Ascending aorta (tissue), 2 donors: ENCODE data around the gene ARAP1. TPM values are rescaled to one million over a fixed set of nuclear protein-coding genes. Genes with fewer than 3 reads are reported as not detected.

Source experiments
- DNase-seq, 2 donors: peaks; one replicate each; pipeline ENCODE4 v3.0.0-alpha.2; 2019; ENCODE audit warnings: low spot score in 2 of 2
- H3K27ac ChIP-seq, 2 donors: fragments of 200-600 bp; sonication (generic); one replicate each; pipeline ENCODE4 v1.5.1; 2016 to 2017; ENCODE audit warnings: mild to moderate bottlenecking in 1 of 2
- H3K27me3 ChIP-seq: fragments of 200-600 bp; sonication (generic); one replicate; pipeline ENCODE4 v1.5.1; 2017
- H3K36me3 ChIP-seq, 2 donors: fragments of 200-600 bp; sonication (generic); one replicate each; pipeline ENCODE4 v1.5.1; 2016
- H3K4me1 ChIP-seq, 2 donors: fragments of 200-600 bp; sonication (generic); one replicate each; pipeline ENCODE4 v1.5.1; 2016 to 2017; ENCODE audit warnings: mild to moderate bottlenecking in 1 of 2
- H3K4me3 ChIP-seq, 2 donors: fragments of 200-600 bp; sonication (generic); one replicate each; pipeline ENCODE4 v1.5.1; 2016 to 2017; ENCODE audit warnings: mild to moderate bottlenecking in 1 of 2
- H3K9me3 ChIP-seq, 2 donors: fragments of 200-600 bp; sonication (generic); one replicate each; pipeline ENCODE4 v1.5.1; 2016
- CTCF ChIP-seq, 3 experiments: fragments of 200-600 bp in 2 of 3; fragments of 450-650 bp in 1 of 3; sonication (generic) in 2 of 3; IDR thresholded peaks; one replicate each; pipeline ENCODE4 v1.5.1; 2016 to 2019; ENCODE audit warnings: antibody characterized with exemption in 3 of 3, mild to moderate bottlenecking in 1 of 3, moderate library complexity in 1 of 3
- intact Hi-C: fragments of 100-400 bp; cut with DNase I; formaldehyde crosslinking; loops from one replicate; pipeline ENCODE4 v1.15.1; 2023
- total RNA-seq: library from RNA; depleted of rRNA; stranded (reverse); fragments of >200 nt; gene quantifications from one replicate; pipeline ENCODE4 v1.1.0, GENCODE V29; 2016

Gene ARAP1
- total RNA-seq, 1 donor from 2014 or later = 238 TPM

- intact Hi-C loops = loop anchor here (5.0 to 10.0 kb wide), 4 partner anchors 51 to 648 kb away; partner anchors contain the start of genes FCHSD2 and RELT
- no peaks in the 10 kb centered on the region for H3K36me3 ChIP-seq
- no peak for TF ChIP-seq CTCF (IDR thresholded peaks at IDR 0.05)
- H3K27ac ChIP-seq = no peak overlapping the region
- peaks cover 4 to 5% of the 10 kb centered on the region in 2 donors for H3K4me1 ChIP-seq
- no peaks in the 10 kb centered on the region for H3K9me3 ChIP-seq
- no peak for DNase-seq
- no peak overlapping the region for H3K4me3 ChIP-seq
- H3K27me3 ChIP-seq = no peaks in the 10 kb centered on the region
Measured at GRCh38 chr11:72726266-72727220, 25.7 kb downstream of the ARAP1 start.

- H3K9me3 ChIP-seq = no peaks in the 10 kb centered on the region
- no peak for TF ChIP-seq CTCF (IDR thresholded peaks at IDR 0.05)
- H3K27ac ChIP-seq = no peak overlapping the region
- no peak overlapping the region for H3K4me3 ChIP-seq
- H3K4me1 ChIP-seq = peaks cover 9 to 11% of the 10 kb centered on the region in 2 donors
- H3K36me3 ChIP-seq = no peaks in the 10 kb centered on the region
- H3K27me3 ChIP-seq = no peaks in the 10 kb centered on the region
- intact Hi-C loops = loop anchor here (2.0 to 10.0 kb wide), 5 partner anchors 52 to 649 kb away; partner anchors contain the start of genes FCHSD2 and RELT
- DNase-seq = no peak
Measured at GRCh38 chr11:72725724-72726028, 26.5 kb downstream of the ARAP1 start.

- H3K4me1 ChIP-seq = peaks cover 13 to 17% of the 10 kb centered on the region in 2 donors
- no peaks in the 10 kb centered on the region for H3K36me3 ChIP-seq
- TF ChIP-seq CTCF (IDR thresholded peaks at IDR 0.05) = peak; percentile 74 to 91 (median 87)
- H3K9me3 ChIP-seq = no peaks in the 10 kb centered on the region
- H3K27me3 ChIP-seq = no peaks in the 10 kb centered on the region
- H3K27ac ChIP-seq = no peak overlapping the region
- intact Hi-C loops = loop anchor here (2.0 to 10.0 kb wide), 5 partner anchors 52 to 650 kb away; partner anchors contain the start of genes FCHSD2 and RELT
- peak in 1 of 2 donors; percentile 82 for DNase-seq
- H3K4me3 ChIP-seq = no peak overlapping the region
Measured at GRCh38 chr11:72724851-72725723, 27.1 kb downstream of the ARAP1 start.

- no peak for DNase-seq
- Histone ChIP-seq H3K4me1 (peaks cover 13 to 27% of the 10 kb centered on the region in 2 donors), H3K9me3 (no peaks in the 10 kb centered on the region), H3K4me3 (no peak overlapping the region), H3K27me3 (no peaks in the 10 kb centered on the region), H3K36me3 (no peaks in the 10 kb centered on the region), H3K27ac (no peak overlapping the region)
- TF ChIP-seq CTCF (IDR thresholded peaks at IDR 0.05) = no peak
- intact Hi-C loops = loop anchor here (2.0 to 10.0 kb wide), 3 partner anchors 421 to 651 kb away; partner anchors contain the start of genes FCHSD2 and RELT
Measured at GRCh38 chr11:72724021-72724551, 28.1 kb downstream of the ARAP1 start.

- Histone ChIP-seq H3K27me3 (no peaks in the 10 kb centered on the region), H3K27ac (peak overlapping the region in 1 of 2 donors; percentile 90), H3K9me3 (no peaks in the 10 kb centered on the region), H3K4me3 (no peak overlapping the region), H3K36me3 (no peaks in the 10 kb centered on the region), H3K4me1 (peaks cover 13 to 29% of the 10 kb centered on the region in 2 donors)
- DNase-seq = no peak
- intact Hi-C loops = loop anchor here (2.0 to 10.0 kb wide), 3 partner anchors 29 to 651 kb away; partner anchors contain the start of genes ARAP1, FCHSD2 and RELT
- no peak for TF ChIP-seq CTCF (IDR thresholded peaks at IDR 0.05)
Measured at GRCh38 chr11:72723508-72723907, 28.7 kb downstream of the ARAP1 start.
